Activated naive CD8-positive, alpha-beta T cell treated with anti-CD3 and anti-CD28 coated beads, Interleukin-2, amount 10 ng/mL, durations not matched to agents 7 days and 5 days (primary cell): ENCODE results near the gene IL3. TPM values are rescaled to one million over a fixed set of nuclear protein-coding genes. Genes with fewer than 3 reads are reported as not detected.

Experiments used
- ATAC-seq: fragments of 150-1000 bp; cut with Tn5 transposase; one replicate; pipeline ENCODE4 v1.10.0; 2021; ENCODE audit warnings: low read depth, moderate library complexity
- POLR2A ChIA-PET: fragments of 350-600 bp; sonication (Branson Sonifier 250); formaldehyde crosslinking; loops from one replicate; lab custom pipeline; 2021; ENCODE audit warnings: antibody characterized with exemption; lab: Charles Lee
- DNase-seq: peaks from one replicate; pipeline ENCODE4 v3.0.0; 2021
- H3K27ac Mint-ChIP-seq: one replicate; pipeline ENCODE4 v1.8.0; 2022; ENCODE audit warnings: mild to moderate bottlenecking, mixed read lengths
- H3K27me3 Mint-ChIP-seq: one replicate; pipeline ENCODE4 v1.8.0; 2022; ENCODE audit warnings: mild to moderate bottlenecking, moderate library complexity, mixed read lengths
- H3K36me3 Mint-ChIP-seq: one replicate; pipeline ENCODE4 v1.8.0; 2021; ENCODE audit warnings: mild to moderate bottlenecking, mixed read lengths
- H3K4me1 Mint-ChIP-seq: one replicate; pipeline ENCODE4 v1.8.0; 2021; ENCODE audit warnings: mixed read lengths
- H3K4me3 Mint-ChIP-seq: one replicate; pipeline ENCODE4 v1.8.0; 2022; ENCODE audit warnings: mild to moderate bottlenecking, moderate library complexity, mixed read lengths
- H3K9me3 Mint-ChIP-seq: one replicate; pipeline ENCODE4 v1.8.0; 2021; ENCODE audit warnings: mixed read lengths
- total RNA-seq, 2 experiments: library from RNA; stranded (reverse); gene quantifications; one replicate each; pipeline ENCODE4 v1.2.3, GENCODE V29; 2021

Gene IL3
- total RNA-seq, 2 experiments from 2014 or later, result not detected

- no peak overlapping the region for H3K27ac Mint-ChIP-seq
- peaks cover 2% of the 10 kb centered on the region for H3K9me3 Mint-ChIP-seq
- DNase-seq (no peak), ATAC-seq (no peak)
- H3K36me3 Mint-ChIP-seq, result peaks cover 3% of the 10 kb centered on the region
- H3K4me3 Mint-ChIP-seq, result no peak overlapping the region
- H3K27me3 Mint-ChIP-seq, result no peaks in the 10 kb centered on the region
- POLR2A ChIA-PET, result interaction anchor here (1.2 kb wide), 1 partner anchor 16 kb away, joined by 4 read pairs; no protein-coding TSS in a partner anchor
- H3K4me1 Mint-ChIP-seq, result peaks cover 36% of the 10 kb centered on the region
These were observed 27.2 kb downstream of the IL3 start for GRCh38 chr5:132087661-132088060.

DNA sequence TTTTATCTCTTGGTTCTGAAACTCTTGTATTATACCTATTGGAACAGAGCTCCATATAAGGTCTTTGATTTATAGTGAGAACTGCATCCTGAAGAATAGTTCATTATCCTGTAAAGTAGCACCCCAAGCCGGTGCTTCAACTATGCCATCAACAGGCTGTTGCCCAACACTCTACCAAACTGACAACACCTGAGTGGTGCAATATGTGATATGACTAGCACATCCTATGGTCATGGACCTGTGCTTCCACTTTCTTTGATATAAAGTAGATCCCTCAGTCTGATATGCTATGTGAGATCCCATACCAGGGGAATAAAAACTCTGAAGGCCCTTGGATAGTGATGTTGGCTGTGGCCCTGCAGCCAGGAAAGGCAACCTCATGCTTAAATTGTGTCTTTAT, 28.9 kb downstream of the IL3 start:
- no peak for DNase-seq
- ATAC-seq, result no peak

GRCh38 chr5:132090107-132090506, 29.7 kb downstream of the IL3 start:
- H3K4me1 Mint-ChIP-seq, result peaks cover 27% of the 10 kb centered on the region
- H3K27me3 Mint-ChIP-seq, result no peaks in the 10 kb centered on the region
- no peak overlapping the region for H3K4me3 Mint-ChIP-seq
- H3K9me3 Mint-ChIP-seq, result peaks cover 2% of the 10 kb centered on the region
- ATAC-seq (peak; percentile 28), DNase-seq (no peak)
- POLR2A ChIA-PET, result interaction anchor here (0.5 kb wide), 1 partner anchor 29 kb away, joined by 3 read pairs; no protein-coding TSS in a partner anchor
- H3K36me3 Mint-ChIP-seq, result peaks cover 3% of the 10 kb centered on the region
- no peak overlapping the region for H3K27ac Mint-ChIP-seq

More for the DNA sequence above, 28.9 kb downstream of the IL3 start:
- POLR2A ChIA-PET, result interaction anchor here (0.5 kb wide), 1 partner anchor 28 kb away, joined by 3 read pairs; no protein-coding TSS in a partner anchor
- no peak overlapping the region for H3K4me3 Mint-ChIP-seq
- peaks cover 29% of the 10 kb centered on the region for H3K4me1 Mint-ChIP-seq
- peaks cover 3% of the 10 kb centered on the region for H3K36me3 Mint-ChIP-seq
- H3K27ac Mint-ChIP-seq, result no peak overlapping the region
- no peaks in the 10 kb centered on the region for H3K27me3 Mint-ChIP-seq
- H3K9me3 Mint-ChIP-seq, result peaks cover 2% of the 10 kb centered on the region

DNA sequence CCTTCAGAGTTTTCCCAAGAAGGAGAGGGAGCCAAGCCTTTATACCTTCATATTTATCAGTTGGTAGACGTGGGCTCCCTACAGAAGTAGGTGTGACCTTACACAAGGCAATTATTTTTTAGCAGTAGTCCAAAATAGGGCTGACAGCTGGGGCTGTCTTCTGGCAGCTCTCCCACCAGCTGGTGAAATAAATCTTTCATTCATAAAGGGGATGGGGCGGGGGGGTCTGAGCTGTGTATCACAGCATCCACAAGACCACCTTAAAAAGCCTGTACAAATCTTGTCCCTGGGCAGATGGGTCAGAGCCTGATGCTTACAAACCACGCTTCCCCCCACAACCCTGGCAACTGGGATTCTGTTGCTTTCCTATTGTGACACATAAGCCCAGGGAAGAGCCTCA, 32.8 kb downstream of the IL3 start:
- DNase-seq (no peak), ATAC-seq (no peak)
- Mint-ChIP-seq H3K9me3 (peaks cover 2% of the 10 kb centered on the region), H3K27me3 (no peaks in the 10 kb centered on the region), H3K36me3 (peaks cover 6% of the 10 kb centered on the region), H3K27ac (no peak overlapping the region), H3K4me3 (no peak overlapping the region), H3K4me1 (peaks cover 25% of the 10 kb centered on the region)
- POLR2A ChIA-PET, result no interaction called here

DNA sequence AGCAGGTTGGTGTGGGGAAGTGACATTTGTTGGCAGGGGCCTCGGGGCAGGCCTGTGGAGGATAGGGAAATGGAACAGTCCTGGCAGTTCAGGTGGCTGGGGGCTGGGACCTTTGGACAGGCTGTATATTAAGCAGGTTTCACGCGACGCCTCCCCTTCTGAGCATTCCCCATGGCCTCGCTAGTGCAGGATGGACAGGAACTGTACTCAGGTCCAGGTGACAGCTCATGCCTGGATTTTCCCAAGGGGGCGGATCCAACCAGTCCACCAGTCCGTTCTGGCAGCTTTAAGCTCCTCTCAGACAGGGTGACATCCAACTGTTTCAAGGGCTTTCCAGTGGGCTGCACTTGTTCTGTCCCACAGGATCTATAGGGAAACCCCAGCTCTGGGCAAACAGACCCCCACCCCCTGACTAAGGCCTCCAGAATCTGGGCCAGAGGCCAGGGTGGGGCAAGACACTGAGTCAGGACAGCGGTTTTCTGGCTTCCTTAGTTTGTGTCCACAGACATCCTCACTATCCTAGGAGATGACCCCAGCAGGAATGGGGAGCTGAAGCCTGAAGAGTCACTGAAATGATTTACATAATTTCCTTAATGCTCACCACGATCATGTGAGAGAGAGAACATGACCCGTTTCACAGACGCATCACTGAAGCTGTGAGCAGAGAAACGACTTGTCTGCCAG, 34.1 kb downstream of the IL3 start:
- DNase-seq (no peak), ATAC-seq (no peak)
- POLR2A ChIA-PET, result no interaction called here
- peaks cover 32% of the 10 kb centered on the region for H3K4me1 Mint-ChIP-seq
- no peak overlapping the region for H3K27ac Mint-ChIP-seq
- no peaks in the 10 kb centered on the region for H3K27me3 Mint-ChIP-seq
- H3K4me3 Mint-ChIP-seq, result no peak overlapping the region
- no peaks in the 10 kb centered on the region for H3K9me3 Mint-ChIP-seq
- H3K36me3 Mint-ChIP-seq, result peaks cover 6% of the 10 kb centered on the region

DNA sequence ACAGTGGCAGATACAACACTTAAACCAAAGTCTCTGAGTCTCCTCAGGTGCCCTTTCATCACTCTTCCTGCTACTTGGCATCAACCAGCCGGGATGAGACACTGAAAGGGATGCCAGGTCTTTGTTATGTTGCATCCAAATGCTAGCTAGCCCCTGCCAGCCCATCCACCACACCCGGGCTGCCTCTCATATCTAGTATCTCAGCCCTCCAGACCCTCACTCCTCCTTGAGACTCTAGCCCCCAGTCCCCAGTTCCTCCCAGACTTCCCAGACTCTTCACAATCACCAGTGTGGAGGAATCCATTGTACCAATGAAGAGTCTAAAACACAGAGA, 34.6 kb downstream of the IL3 start:
- ATAC-seq, result no peak
- no peak overlapping the region for H3K27ac Mint-ChIP-seq

DNA sequence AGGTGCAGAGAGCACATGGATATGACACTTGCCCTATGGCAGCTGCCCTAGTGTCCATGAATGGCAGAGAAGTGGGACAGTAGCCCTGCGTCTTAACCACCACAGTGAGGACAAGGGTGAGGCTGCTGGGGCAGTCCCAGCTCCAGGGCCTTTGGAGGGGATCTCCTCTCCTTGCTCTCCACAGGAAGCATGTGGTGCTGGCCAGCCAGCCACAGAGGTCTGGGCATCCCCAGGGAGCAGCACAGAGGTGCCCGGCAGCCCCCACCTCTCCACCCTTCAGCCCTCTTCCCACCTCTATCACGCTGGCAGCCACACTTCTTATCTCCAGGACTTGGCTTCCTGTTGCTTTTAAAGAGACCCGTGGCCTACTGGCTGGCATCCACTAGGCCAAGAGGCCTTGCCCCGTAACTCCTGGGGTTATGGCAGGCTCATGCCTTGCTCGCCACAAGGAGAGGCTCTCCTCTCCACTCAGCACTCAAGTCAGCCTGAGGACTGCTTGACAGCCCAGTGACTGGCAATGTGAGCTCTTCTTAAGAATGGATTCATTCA, 35.0 kb downstream of the IL3 start:
- peaks cover 4% of the 10 kb centered on the region for H3K36me3 Mint-ChIP-seq
- no peaks in the 10 kb centered on the region for H3K9me3 Mint-ChIP-seq
- H3K4me1 Mint-ChIP-seq, result peaks cover 35% of the 10 kb centered on the region
- H3K4me3 Mint-ChIP-seq, result no peak overlapping the region
- POLR2A ChIA-PET, result interaction anchor here (0.8 kb wide), 1 partner anchor 11 kb away, joined by 3 read pairs; no protein-coding TSS in a partner anchor
- no peak for ATAC-seq
- H3K27ac Mint-ChIP-seq, result no peak overlapping the region
- no peak for DNase-seq
- no peaks in the 10 kb centered on the region for H3K27me3 Mint-ChIP-seq

More for the DNA sequence above, 34.6 kb downstream of the IL3 start:
- Mint-ChIP-seq H3K4me3 (no peak overlapping the region), H3K36me3 (peaks cover 6% of the 10 kb centered on the region), H3K27me3 (no peaks in the 10 kb centered on the region), H3K9me3 (no peaks in the 10 kb centered on the region), H3K4me1 (peaks cover 33% of the 10 kb centered on the region)
- DNase-seq, result no peak
- POLR2A ChIA-PET, result interaction anchor here (0.8 kb wide), 1 partner anchor 11 kb away, joined by 3 read pairs; no protein-coding TSS in a partner anchor

- ATAC-seq (no peak), DNase-seq (no peak)
- Mint-ChIP-seq H3K4me1 (peaks cover 43% of the 10 kb centered on the region), H3K27ac (no peak overlapping the region), H3K36me3 (peaks cover 3% of the 10 kb centered on the region), H3K27me3 (no peaks in the 10 kb centered on the region), H3K9me3 (no peaks in the 10 kb centered on the region), H3K4me3 (no peak overlapping the region)
- POLR2A ChIA-PET, result no interaction called here
These were observed 36.4 kb downstream of the IL3 start for GRCh38 chr5:132096904-132097303.

GRCh38 chr5:132098151-132098594, 37.7 kb downstream of the IL3 start:
- H3K4me3 Mint-ChIP-seq, result no peak overlapping the region
- no peak for DNase-seq

GRCh38 chr5:132098621-132099020, 38.2 kb downstream of the IL3 start:
- no peak for ATAC-seq
- H3K27me3 Mint-ChIP-seq, result no peaks in the 10 kb centered on the region
- peak overlapping the region; percentile 42 for H3K27ac Mint-ChIP-seq
- DNase-seq, result no peak
- POLR2A ChIA-PET, result no interaction called here
- H3K4me1 Mint-ChIP-seq, result peaks cover 57% of the 10 kb centered on the region
- peak overlapping the region; percentile 8 for H3K4me3 Mint-ChIP-seq
- no peaks in the 10 kb centered on the region for H3K9me3 Mint-ChIP-seq
- H3K36me3 Mint-ChIP-seq, result peaks cover 3% of the 10 kb centered on the region

More at GRCh38 chr5:132098151-132098594, 37.7 kb downstream of the IL3 start:
- Mint-ChIP-seq H3K27me3 (no peaks in the 10 kb centered on the region), H3K4me1 (peaks cover 53% of the 10 kb centered on the region), H3K9me3 (no peaks in the 10 kb centered on the region), H3K36me3 (peaks cover 3% of the 10 kb centered on the region), H3K27ac (no peak overlapping the region)
- POLR2A ChIA-PET, result interaction anchor here (0.6 kb wide), 1 partner anchor 271 kb away, joined by 3 read pairs; no protein-coding TSS in a partner anchor
- ATAC-seq, result no peak

GRCh38 chr5:132099076-132099748, 38.8 kb downstream of the IL3 start:
- Mint-ChIP-seq H3K27me3 (no peaks in the 10 kb centered on the region), H3K9me3 (no peaks in the 10 kb centered on the region), H3K4me3 (peak overlapping the region; percentile 8), H3K4me1 (peaks cover 58% of the 10 kb centered on the region), H3K36me3 (peaks cover 3% of the 10 kb centered on the region), H3K27ac (peak overlapping the region; percentile 42)
- no peak for DNase-seq
- POLR2A ChIA-PET, result interaction anchor here (1.4 kb wide), 1 partner anchor 18 kb away, joined by 4 read pairs; no protein-coding TSS in a partner anchor
- peak; percentile 18 for ATAC-seq

GRCh38 chr5:132099905-132100304, 39.5 kb downstream of the IL3 start:
- DNase-seq (no peak), ATAC-seq (no peak)
- no peaks in the 10 kb centered on the region for H3K9me3 Mint-ChIP-seq
- no peak overlapping the region for H3K4me3 Mint-ChIP-seq
- POLR2A ChIA-PET, result interaction anchor here (0.8 to 1.4 kb wide), 2 partner anchors 11 to 19 kb away, joined by 3 to 4 read pairs; no protein-coding TSS in a partner anchor
- H3K27me3 Mint-ChIP-seq, result no peaks in the 10 kb centered on the region
- H3K4me1 Mint-ChIP-seq, result peaks cover 64% of the 10 kb centered on the region
- H3K27ac Mint-ChIP-seq, result peak overlapping the region; percentile 42
- H3K36me3 Mint-ChIP-seq, result peaks cover 3% of the 10 kb centered on the region

DNA sequence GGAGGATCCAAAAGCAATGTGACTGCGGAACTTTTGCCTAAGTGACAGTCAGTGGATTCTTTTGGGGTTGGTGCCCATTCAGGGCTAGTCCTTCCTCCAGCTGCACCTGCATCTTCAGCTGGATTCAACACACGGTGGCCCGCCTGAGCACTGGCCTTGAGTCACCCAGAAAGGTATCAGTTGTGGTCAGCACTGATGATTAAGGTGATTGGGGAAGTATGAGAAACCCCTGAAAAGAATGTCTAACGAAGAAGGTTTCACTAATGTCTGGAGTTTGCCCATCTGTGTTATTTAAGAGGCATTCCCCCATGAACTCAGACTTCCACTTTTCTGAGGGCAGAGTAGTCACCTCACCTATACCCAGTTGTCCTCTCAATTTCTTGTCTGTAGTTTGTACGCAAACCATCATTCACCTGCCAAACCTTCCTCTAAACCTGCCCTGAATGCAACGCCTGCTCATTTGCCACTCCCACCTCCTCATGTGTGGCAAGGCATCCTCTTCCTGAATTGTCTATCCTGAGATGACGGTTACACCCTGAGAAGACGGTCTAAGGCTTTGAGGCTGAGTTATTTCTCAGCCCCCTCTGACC, 40.3 kb downstream of the IL3 start:
- peaks cover 68% of the 10 kb centered on the region for H3K4me1 Mint-ChIP-seq
- POLR2A ChIA-PET, result interaction anchor here (0.8 kb wide), 1 partner anchor 10 kb away, joined by 3 read pairs; no protein-coding TSS in a partner anchor
- H3K4me3 Mint-ChIP-seq, result peak overlapping the region; percentile 64
- no peaks in the 10 kb centered on the region for H3K9me3 Mint-ChIP-seq
- ATAC-seq (no peak), DNase-seq (no peak)
- H3K36me3 Mint-ChIP-seq, result peaks cover 3% of the 10 kb centered on the region
- H3K27me3 Mint-ChIP-seq, result no peaks in the 10 kb centered on the region
- peak overlapping the region; percentile 85 for H3K27ac Mint-ChIP-seq
